Mammary epithelial cell (primary cell): ENCODE data around the gene CCDC9B.

Source experiments
- CTCF ChIP-seq, 2 donors: IDR thresholded peaks in 1 of 2; conservative IDR thresholded peaks in 1 of 2; 2 replicates each; pipeline ENCODE4 v1.5.1; 2011 to 2012; ENCODE audit warnings: inconsistent platforms in 2 of 2, low read length in 2 of 2, mild to moderate bottlenecking in 2 of 2, control low read depth in 1 of 2, low read depth in 1 of 2; ENCODE audit not compliant: insufficient read depth in 1 of 2; ENCODE audit errors: extremely low read depth in 1 of 2
- EZH2 ChIP-seq: IDR thresholded peaks from 2 replicates; pipeline ENCODE4 v1.6.1; 2012; ENCODE audit warnings: low read length, inconsistent platforms, borderline replicate concordance

GRCh38 chr15:40320931-40321371 lies 19.8 kb downstream of the CCDC9B start:
- TF ChIP-seq EZH2 (no peak), CTCF (conservative IDR thresholded peaks at IDR 0.05 in 1 of 2, IDR thresholded peaks at IDR 0.05 in 1 of 2; ENCODE audit: extremely low read depth in 1 of 2, insufficient read depth in 1 of 2, low read depth in 1 of 2, low read length in 2 of 2) (peak; percentile 82 to 93)
